HuH-7 (cell line): ENCODE measurements around the gene RSRC1.
"Not testable (repeated sequence)": the region's sequence is repeated elsewhere in the genome, so short reads cannot be mapped to it uniquely, and the experiment has no call there.

Experiments used
- DNase-seq: peaks from one replicate; pipeline ENCODE4 v3.0.0; 2011; ENCODE audit warnings: low spot score

The RSRC1 gene

DNA sequence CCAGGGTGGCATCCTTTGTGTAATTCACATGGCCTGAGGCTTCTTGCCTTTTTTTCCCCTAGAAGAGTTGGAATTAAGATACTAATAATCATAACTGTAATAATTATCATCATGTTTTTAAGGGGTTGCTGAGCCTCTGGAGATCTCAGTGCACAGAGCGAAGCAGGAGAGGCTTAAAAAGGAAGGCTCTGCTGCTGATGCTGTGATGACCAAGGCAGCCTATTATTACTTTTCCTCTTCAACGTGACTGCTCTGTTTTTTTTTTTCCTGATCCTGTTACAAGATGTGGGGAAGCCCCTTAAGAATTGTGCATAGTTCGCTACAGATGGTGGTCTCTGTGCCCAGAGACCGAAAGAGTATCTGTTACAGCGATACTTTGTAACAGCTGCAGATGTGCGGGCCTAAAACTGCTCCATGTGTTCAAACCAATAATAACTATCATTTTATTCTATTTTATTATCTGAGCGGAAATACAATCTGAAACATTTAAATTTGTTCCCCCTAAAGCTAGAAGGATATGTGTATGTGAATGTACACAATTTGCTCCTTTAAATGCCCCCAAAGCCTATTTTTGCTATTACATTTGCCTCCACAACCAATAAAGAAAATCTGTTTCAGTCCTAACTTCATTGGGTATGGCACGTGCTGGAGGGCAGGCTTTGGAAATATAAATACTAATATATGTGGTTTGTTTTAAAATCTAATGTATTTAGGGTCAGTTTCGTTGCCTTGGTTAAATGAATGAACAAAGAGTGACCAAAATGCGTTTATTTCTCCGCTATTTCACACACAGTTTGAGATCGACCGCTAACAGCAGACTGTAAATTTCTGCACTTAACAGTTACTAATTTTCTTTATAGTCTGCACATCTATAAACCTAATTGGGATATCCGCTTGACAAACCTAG, 8.3 kb upstream of the RSRC1 start:
- DNase-seq = no peak

DNA sequence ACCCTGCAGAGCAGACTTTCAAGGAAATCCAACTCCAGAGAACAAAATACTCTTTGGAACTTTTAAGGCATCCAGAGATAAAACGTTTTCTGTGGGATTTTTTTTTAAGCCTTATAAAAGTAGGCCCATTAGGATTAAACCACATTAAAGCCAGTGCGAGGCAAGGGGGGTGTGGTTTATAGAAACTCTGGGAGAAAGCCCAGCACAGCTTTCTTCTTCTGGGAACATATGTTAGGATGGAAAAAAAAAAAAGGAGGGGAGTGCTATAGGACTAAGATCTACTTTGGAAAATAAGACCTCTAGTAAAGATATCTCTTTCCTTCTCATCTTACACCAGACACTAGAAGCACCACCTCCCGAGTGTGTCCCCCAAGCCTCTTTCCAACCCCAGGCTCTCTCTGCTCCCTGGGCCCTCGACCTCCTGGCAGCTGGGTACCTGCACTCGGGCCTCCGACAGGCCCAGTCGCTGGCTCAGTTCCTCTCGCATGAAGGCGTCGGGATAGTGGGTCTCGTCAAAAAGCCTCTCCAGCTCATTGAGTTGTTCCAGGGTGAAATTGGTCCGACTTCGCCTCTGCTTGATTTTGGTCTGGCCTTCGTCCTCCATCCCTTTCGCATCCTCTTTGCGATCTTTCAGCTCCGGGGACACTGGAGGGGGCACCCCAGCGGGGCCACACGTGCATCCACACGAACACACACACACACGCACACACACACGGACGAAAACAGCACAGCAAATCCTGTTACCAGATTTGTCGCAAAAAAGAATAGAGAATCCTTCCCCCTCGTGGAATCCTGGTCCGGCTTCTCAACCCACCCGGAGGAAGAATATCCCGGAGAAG, 7.4 kb upstream of the RSRC1 start:
- no peak for DNase-seq

DNA sequence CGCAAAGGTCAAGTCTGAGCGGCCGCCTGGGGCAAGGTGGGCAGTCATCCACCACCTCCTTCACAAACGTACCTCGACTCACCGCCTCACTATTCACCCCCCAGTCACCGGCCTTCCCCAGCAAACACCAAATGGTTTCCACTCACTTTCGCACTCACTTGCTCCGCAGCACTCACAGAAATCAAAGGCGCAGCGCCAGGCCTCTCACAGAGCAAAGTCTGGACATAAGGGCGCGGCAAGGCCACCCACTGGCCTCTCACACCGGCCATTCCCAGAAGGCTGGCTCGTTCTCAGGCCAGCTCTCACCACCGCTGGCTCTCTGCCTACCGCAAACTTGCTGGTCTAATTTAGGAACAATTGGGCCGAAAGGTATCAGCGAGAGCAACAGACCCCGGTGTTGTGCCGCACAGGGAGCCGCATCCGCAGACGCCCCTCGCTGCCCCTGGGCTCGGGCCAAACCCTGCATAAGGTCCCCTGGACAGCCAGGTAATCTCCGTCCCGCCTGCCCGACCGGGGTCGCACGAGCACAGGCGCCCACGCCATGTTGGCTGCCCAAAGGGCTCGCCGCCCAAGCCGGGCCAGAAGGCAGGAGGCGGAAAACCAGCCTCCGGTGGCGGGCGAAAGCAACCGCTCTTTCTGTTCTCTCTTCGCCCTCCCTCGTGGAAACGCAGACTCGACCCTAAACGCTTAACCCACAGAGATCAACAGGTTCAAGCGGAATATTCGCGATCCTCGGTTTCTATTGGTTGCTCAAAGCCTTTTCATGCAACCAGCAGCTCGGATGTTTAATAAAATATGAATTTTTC, 6.6 kb upstream of the RSRC1 start:
- DNase-seq = no peak

DNA sequence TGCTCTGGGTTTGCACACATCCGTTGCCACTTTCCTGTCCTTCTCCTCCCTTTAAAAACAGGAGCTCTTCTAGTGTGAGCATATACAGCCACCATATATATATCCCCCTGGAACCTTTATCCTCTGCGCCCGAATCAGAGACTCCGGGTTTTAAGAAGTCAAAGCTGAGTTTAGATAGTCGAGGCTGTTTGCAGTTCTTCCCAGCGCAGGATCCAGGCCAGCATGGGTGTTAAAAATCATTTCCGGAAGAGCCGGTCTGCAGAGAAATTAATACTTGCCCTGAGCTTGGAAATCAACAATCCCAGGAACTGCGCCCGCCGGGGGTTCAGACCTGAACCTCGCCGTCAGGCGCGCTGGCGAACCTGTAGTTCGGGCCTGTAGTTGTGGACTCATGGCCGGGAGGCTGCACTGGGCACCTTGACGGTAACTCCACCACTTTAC, 6.0 kb upstream of the RSRC1 start:
- no peak for DNase-seq

DNA sequence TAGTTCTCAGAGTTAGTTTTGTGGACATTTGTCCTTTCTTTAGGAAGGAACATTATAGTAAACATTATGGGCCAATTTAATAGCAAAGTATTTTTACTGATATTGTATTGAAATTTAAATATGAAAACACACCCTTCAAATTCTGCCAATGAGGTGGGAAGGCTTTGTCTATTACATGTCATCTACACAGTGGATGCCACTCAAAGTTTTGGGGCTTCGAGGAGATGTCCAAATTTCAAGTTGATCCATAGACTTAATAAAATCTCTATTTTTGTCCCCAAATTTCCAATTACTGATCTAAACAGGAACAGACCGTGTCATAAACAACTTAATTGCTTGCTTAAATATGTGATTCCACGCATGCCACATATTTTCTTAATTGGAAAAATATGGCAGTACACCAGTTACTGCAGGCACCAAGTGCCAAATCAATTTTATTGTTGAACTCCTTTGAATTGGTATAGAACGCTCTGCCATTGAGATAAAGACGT, 5.4 kb upstream of the RSRC1 start:
- DNase-seq = no peak

DNA sequence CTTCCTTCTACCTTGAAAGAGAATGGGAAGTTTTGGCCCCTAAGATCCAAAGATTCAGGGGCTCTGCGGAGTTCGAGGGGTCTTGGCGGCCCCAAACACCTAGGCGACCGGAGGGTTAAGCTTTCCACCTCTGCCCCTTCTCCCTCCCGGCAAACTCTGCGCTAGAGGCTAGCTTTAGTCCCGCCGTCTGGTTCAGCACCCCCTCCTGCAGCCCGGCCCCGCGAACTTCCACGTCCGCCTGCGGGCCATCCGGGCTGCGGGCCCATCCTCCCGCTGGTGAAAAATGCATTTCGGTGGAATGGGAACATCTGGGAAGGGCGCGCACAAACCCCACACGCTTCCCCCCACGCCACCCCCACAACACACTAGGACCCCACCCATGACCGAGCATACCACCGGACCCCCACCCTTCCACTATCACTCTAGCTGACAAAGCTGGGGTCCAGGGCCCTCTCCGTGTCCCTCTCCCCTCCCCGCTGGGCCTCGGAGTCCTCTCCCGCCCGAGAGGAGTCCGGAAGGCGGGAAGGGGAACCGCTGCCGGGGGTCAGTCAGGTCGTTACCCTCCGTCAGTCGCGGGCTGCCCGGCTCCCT, 4.7 kb upstream of the RSRC1 start:
- peak; percentile 33 for DNase-seq

DNA sequence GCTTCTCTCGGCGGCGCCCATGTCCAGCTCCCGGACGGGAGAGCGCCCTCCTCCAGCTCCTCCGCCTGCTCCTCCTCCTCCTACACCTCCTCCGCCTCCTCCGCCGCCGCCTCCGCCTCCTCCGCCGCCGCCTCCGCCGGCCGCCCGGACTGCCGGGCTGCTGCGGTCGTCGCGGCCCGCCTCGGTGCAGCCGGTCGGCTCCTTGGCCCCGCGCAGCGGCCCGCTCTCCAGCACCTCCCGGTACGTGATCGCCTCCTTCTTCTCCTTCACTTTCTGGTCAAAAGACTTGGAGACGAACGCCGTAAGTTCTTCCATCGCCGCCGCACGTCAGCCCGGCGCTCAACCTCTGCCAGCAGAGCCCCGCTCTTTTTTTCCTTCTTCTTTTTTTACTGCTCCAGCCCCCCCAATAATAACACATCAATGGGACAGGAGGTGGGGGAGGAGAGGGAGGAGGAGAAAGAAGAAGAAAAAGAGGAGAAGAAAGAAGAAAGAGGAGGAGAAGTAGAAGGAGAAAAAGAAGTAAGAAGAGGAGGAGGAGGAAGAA, 4.1 kb upstream of the RSRC1 start:
- peak; percentile 29 for DNase-seq

DNA sequence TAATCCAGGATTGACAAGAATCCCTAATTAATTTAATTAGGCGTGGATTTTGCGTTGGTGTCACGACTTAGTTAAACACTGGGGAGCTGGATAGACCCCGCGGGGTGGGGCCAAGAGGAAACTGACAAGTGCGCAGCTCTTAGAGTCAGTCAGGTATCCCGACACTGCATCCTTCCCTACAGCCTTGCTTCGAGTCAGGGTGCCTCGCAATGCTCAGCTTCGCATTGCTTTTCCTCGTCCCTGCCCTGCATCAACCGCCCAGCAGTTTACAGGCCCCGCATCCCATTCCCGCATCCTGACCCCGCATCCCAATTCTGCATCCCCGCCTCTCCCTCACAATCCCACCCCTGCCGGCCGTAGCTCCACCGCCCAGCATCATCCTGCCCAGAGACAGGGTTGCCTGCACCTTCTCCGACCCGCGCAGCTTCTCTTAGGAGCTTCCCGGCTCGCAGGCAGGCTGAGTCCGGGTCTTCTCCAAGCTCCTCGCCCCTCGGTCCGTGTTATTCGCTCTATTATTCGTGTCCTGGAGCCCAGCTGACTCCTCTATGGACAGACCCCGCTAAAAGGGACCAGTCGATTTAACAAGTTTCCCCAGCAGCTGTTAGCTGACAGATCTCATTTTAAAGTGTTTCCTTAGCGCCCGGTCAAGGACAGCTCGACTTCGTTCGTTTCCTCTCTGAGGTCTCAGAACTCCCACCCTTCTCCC, 3.0 kb upstream of the RSRC1 start:
- DNase-seq = no peak

DNA sequence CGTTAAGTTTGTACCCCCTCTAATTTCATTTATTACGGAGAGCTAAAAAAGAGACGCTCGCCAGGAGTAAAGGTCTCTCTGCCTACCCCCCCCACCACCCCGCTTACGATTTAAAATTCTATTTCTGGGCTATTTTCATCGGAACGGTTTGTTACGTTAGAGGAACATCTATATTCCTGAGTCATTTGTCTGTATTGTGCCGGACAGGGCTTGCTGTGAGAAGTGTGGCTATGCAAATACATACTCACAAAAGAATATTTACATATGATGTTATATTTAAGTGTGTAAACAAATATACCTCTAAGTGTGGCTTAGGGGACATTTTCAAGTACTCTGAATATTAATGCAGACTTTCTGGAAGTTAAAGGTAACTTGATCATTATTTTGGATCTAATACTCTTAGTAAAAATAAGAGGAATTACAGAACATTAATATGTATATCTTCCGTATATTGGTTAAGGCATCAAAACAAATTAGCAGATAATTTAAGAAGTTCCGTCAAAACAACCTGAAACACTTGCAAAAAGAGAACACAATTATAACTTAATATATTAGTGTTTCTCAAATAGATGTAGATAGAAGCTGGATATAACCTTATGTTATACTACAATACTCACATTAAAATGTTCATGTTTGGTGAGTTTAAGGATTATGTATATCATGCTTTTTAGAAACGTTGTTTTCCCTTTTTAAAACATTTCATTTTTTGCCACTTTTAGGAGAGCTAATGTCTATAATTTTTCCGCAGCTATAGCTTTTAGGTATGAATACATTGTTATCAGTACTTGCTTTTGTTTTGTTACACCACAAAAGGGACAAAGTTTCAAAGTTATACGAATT, 2.1 kb upstream of the RSRC1 start:
- DNase-seq = no peak

DNA sequence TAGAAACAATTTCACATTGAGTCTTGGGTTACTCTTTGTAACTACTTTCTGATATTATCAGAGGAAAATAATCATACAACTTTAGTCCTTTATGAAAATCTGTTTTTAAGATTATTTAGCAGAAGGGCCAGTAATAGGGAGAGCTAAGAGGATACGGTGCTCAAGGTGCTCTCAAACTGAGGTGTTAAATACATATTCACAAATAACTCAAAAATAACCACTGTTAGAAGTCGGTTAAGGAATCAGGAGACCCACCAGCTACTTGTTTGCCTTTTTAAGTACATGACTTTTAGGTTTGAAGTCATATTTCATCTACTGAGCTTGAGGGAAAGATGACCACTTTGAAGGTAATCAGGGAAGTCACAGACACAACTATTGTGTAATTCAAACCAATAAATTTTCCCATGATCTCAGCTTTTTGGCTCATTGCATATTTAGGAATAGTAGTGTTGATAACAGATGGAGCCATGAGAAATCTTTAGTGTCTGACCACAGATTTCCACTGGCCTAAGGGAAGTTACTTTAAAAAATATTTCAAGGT, 1.4 kb upstream of the RSRC1 start:
- DNase-seq = no peak

DNA sequence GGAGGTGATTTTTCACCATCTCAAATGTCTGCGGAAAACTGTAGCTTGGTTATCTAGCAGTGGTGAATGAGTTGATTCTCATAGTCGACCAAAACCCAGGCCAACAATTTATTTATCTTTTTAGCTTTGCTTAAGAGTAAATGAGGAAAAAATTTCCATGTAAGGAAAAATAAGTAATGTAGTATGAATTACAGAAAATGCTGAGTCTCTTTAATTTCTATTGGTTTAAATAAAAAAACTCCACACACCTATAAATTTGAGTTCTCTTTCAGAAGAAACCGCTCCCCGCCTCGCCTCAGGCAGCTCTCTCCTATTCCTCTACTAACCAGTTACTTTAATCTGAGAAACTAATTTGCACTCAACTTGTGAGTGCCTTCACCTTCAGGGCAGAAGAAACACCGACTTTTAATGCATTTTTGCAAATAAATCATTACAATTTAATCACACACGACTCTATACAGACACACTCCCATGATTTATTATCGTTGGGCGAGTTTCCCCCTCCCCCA, 540 bp upstream of the RSRC1 start:
- DNase-seq = no peak

DNA sequence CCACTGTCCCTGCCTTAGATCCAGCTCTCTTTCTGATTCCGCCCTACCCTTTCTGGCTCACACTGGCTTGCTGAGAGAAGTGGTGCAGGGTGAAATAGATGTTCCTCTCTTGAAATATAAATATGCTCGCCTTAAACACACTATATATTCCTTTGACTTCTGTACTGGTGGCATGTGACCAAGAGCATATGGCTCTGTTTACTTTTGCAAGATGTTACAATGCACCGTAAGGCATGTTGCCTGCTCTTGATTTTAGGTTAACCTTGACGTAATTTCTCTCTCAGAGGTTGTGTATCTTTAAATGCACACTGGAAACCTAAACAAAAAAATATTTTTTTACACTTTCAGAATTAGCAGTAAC, 749 bp downstream of the RSRC1 start:
- no peak for DNase-seq

DNA sequence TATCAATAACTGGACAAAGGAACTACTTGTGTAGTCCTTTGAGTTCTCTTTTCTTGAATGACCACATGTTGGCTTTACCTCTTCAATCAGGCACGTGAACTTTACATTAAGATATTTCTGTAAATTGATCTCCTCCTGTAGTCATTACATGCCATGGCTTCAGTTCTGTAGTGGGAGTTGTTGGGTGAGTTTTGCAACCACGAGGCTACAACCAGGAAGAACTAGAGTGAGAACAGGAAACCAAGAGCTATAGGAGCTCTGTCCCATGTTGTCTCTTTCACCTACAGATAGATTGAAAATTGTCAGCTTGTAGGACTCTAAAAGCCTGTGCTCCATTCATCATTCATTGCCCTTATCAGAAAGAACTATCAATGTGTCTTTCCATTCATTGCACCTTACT, 2.0 kb downstream of the RSRC1 start:
- no peak for DNase-seq

DNA sequence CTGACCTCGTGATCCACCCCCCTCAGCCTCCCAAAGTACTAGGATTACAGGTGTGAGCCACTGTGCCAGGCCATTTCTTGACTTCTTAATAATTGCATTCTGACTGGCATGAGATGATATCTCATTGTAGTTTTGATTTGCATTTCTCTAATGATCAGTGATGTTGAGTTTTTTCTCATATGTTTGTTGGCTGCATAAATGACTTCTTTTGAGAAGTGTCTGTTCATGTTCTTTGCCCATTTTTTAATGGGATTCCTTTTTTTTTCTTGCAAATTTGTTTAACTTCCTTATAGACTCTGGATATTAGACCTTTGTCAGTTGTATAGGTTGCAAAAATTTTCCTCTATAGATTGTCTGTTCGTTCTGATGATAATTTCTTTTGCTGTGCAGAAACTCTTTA, 3.7 kb downstream of the RSRC1 start:
- DNase-seq = not testable (repeated sequence)

DNA sequence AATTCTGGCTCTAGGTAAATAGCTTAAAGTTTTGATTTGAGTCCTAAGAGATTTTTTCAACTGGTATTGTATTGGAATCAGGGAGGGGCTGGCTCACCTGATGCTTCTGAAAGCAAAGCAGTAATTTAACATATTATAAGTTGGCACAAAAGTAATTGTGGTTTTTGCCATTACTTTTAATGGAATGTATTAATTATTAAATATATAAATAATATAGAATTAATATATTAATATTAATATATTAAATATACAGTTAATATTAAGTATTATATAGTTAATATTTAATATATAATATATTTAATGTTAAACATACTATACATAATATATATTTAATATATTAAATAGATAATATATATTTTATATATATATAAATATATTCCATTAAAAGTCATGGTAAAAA, 10.4 kb downstream of the RSRC1 start:
- no peak for DNase-seq

DNA sequence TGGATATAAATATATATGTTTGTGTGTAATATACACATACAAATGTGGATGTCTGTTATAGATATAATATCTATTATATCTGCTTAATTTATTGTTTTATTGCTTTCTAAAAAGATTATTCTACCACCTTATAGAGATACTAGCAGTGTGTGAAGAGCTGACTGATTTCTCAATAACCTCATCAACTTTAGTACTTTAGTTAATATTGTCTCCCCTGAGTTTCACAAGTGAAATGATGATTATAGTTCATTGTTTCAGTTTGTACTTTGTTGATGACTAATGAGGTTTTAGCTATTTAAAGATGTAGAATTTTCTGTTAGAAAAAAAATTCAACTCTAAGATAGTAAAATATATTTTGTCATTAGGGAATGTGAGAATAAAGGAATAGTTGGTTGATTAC, 11.4 kb downstream of the RSRC1 start:
- no peak for DNase-seq

DNA sequence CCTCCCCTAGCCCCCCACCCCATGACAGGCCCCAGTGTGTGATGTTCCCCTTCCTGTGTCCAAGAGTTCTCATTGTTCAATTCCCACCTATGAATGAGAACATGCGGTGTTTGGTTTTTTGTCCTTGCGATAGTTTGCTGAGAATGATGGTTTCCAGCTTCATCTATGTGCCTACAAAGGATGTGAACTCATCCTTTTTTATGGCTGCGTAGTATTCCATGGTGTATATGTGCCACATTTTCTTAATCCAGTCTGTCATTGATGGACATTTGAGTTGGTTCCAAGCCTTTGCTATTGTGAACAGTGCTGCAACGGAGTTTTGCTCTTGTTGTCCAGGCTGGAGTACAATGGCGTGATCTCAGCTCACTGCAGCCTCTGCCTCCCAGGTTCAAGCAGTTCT, 12.8 kb downstream of the RSRC1 start:
- not testable (repeated sequence) for DNase-seq

DNA sequence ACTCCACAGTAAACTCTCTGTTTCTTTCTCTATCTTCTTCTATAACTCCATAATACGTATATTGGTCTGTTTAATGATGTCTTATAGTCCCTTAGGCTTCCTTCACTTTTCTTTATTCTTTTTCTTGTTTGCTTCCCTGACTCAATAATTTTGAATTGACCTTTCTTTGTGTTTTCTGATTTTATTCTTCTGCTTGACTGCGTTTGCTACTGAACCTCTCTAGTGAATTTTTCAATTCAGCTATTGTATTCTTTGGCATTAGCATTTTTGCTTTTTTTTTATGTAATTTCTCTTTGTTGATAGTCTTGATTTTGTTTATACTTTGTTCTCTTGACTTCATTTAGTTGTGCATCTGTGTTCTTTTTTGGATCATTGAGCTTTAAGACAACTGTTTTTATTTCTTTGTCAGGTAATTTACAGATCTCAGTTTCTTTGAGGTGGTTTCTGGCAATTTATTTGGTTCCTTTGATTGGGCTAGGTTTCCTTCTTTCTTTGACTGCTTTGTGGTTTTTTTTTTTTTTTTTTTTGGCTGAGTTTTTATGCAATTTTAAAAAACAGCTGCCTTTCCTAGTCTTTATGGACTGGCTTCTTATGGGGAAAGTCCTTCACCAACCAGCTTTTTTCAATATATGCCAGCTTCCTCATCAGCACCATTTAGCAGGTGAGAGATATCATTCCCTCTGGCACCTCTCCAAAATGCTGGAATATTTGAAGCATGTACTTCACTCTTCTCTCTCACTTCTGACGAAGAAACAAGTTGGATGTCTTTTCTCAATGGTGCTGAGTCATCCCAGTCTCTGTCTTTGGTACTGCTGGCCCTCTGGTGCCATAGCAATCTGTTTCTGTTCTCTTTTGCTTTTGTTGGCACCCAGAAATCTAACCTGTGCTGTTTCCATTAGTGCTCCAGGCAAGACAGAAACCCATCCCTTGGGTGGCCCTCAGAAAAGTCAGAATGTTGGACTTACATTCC, 17.6 kb downstream of the RSRC1 start:
- no peak for DNase-seq
